ENCODE measurements around the gene POU6F2.

GRCh38 chr7:39086638-39087360 is 109.1 kb downstream of the POU6F2 start:
- TF ChIP-seq CTCF (IDR thresholded peaks at IDR 0.05) (no peak), POLR2A (IDR thresholded peaks at IDR 0.05) (no peak)

Measured in body of pancreas (tissue), 4 donors.